Activated naive CD8-positive, alpha-beta T cell treated with anti-CD3 and anti-CD28 coated beads for 36 hours (primary cell): Measurements from ENCODE around the gene DNAH10. TPM values are rescaled to one million over a fixed set of nuclear protein-coding genes. Genes with fewer than 3 reads are reported as not detected.

ENCODE experiments used
- DNase-seq: peaks from one replicate; pipeline ENCODE4 v3.0.0; 2021
- H3K27ac Mint-ChIP-seq: one replicate; pipeline ENCODE4 v1.8.0; 2022; ENCODE audit warnings: mild to moderate bottlenecking, moderate library complexity, mixed read lengths
- H3K27me3 Mint-ChIP-seq: one replicate; pipeline ENCODE4 v1.8.0; 2022; ENCODE audit warnings: mild to moderate bottlenecking, mixed read lengths
- H3K36me3 Mint-ChIP-seq: one replicate; pipeline ENCODE4 v1.8.0; 2021; ENCODE audit warnings: mild to moderate bottlenecking, mixed read lengths
- H3K4me1 Mint-ChIP-seq: one replicate; pipeline ENCODE4 v1.8.0; 2021; ENCODE audit warnings: mixed read lengths
- H3K4me3 Mint-ChIP-seq: one replicate; pipeline ENCODE4 v1.8.0; 2022; ENCODE audit warnings: mild to moderate bottlenecking, moderate library complexity, mixed read lengths
- H3K9me3 Mint-ChIP-seq: one replicate; pipeline ENCODE4 v1.8.0; 2022; ENCODE audit warnings: mixed read lengths
- total RNA-seq, 2 experiments: library from RNA; stranded (reverse); gene quantifications; one replicate each; pipeline ENCODE4 v1.2.3, GENCODE V29; 2021

The DNAH10 gene
- total RNA-seq, 2 experiments from 2014 or later, result 0.06 to 0.22 TPM

DNA sequence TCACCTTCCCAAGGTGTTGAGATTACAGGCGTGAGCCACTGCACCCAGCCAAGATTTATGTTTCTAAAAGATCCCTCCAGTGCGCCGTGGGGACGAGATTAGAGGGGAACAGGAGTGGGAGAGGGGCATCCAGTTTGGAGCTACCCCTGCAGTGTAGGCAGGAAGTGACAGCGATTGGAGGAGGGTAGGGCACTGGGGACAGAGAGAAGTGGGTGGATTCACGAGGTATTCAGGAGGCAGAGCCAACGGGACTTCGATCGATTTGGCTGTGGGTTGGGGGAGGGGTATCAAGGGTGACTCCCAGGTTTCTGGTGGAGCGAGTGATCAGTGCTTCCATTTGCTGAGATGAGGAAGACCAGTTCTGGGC is 128.4 kb downstream of the DNAH10 start:
- no peaks in the 10 kb centered on the region for H3K9me3 Mint-ChIP-seq
- no peak for DNase-seq
- no peaks in the 10 kb centered on the region for H3K4me1 Mint-ChIP-seq
- peaks cover 5% of the 10 kb centered on the region for H3K27me3 Mint-ChIP-seq
- no peaks in the 10 kb centered on the region for H3K36me3 Mint-ChIP-seq
- H3K27ac Mint-ChIP-seq, result no peak overlapping the region
- H3K4me3 Mint-ChIP-seq, result no peak overlapping the region

DNA sequence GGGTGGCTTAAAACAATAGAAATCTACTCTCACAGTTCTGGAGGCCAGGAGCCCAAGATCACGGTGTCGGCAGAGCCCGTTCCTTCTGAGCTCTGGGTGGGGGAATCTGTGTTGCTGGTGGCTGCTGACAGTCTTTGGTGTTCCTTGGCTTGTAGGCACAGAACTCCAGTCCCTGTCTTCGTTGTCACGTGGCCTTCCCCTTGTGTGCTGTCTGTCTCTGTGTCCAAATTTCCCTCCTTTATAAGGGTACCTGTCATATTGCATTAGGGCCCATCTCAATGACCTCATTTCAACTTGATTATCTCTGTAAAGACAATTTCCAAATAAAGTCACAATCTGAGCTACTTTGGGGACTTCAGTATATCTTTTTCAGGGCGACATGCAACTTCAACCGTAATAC is 128.9 kb downstream of the DNAH10 start:
- Mint-ChIP-seq H3K27ac (no peak overlapping the region), H3K36me3 (no peaks in the 10 kb centered on the region), H3K4me3 (no peak overlapping the region), H3K27me3 (peaks cover 4% of the 10 kb centered on the region), H3K9me3 (no peaks in the 10 kb centered on the region), H3K4me1 (no peaks in the 10 kb centered on the region)
- no peak for DNase-seq

DNA sequence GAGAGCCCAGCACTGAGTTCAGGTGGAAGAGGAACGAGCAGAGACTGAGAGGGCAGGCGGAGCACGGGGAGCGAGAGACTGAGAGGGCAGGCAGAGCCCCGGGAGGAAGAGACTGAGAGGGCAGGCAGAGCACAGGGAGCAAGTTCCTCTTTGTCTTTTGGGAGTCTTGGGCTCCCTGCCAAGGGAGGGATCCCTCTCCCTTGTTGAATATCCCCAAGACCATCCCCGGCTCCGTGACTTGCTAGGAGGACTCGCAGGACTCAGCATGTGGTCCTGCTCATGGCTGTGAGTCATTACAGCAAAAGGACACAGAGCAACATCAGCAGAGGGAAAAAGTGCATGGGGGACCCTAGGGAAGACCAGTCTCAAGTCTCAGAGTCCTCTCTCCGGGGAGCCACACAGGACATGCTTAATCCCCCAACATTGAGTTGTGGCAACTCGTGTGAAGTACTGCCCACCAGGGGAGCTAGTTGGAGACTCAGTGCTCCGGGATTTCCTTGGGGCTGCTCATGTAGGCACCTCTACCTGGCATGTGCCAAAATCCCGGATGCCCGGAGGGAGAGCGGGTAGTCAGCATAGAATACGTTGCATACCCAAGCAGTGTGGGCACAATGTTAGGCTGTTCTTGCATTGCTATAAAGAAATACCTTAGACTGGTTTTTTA is 129.5 kb downstream of the DNAH10 start:
- Mint-ChIP-seq H3K27me3 (no peaks in the 10 kb centered on the region), H3K27ac (no peak overlapping the region), H3K9me3 (no peaks in the 10 kb centered on the region), H3K4me1 (no peaks in the 10 kb centered on the region), H3K4me3 (no peak overlapping the region), H3K36me3 (no peaks in the 10 kb centered on the region)
- DNase-seq, result no peak

DNA sequence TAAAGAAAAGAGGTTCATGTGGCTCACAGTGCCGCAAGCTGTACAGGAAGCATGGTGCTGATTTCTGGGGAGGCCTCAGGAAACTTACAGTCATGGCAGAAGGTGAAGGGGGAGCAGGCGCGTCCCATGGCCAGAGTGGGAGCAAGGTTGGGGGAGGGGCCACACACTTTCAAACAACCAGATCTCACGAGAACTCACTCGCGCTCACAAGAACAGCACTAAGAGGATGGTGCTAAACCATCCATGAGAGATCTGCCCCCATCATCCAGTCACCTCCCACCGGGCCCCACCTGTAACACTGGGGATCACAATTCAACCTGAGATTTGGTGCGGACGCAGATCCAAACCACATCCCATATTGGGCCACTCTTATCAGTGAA is 130.1 kb downstream of the DNAH10 start:
- Mint-ChIP-seq H3K9me3 (no peaks in the 10 kb centered on the region), H3K4me1 (no peaks in the 10 kb centered on the region), H3K27me3 (no peaks in the 10 kb centered on the region), H3K4me3 (no peak overlapping the region), H3K36me3 (no peaks in the 10 kb centered on the region), H3K27ac (no peak overlapping the region)
- DNase-seq, result no peak

DNA sequence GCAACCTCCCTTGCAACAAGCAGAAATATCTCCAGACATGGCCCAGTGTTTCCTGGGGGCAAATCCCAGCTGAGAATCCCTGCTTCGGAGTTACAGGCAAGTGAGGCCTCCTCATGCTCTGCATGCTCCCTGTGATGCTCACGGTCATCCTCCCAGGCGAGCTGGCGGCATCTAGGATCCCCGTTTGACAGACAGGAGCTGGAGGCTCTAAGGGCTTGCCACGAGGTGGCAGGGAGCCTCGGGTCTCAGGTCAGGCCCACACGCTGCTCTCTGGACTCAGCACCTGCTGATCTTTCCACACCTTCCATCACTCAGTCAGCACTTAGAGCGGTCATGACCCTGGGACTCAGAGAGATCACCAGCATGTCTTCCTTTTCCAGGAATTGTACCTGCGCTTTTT is 130.8 kb downstream of the DNAH10 start:
- DNase-seq, result no peak
- H3K9me3 Mint-ChIP-seq, result no peaks in the 10 kb centered on the region
- no peak overlapping the region for H3K4me3 Mint-ChIP-seq
- no peak overlapping the region for H3K27ac Mint-ChIP-seq
- H3K27me3 Mint-ChIP-seq, result no peaks in the 10 kb centered on the region
- H3K36me3 Mint-ChIP-seq, result no peaks in the 10 kb centered on the region
- no peaks in the 10 kb centered on the region for H3K4me1 Mint-ChIP-seq

DNA sequence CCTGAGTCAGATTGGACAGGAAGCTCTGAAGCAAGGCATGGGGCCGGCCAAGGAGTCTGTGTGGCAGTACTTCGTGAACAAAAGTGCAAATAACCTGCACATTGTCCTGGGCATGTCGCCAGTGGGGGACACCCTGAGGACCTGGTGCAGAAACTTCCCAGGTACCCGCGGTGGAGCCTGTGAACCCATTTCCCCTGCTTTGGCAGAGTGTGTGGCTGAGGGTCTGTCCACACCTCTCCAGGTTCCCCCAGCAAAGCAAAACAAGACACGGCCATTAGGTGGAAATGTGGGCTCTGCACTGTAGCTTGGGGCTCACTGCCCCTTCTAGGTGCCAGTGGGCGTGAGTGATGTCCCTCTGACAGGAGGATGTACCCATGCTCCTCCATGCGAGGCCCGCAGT is 131.2 kb downstream of the DNAH10 start:
- Mint-ChIP-seq H3K4me1 (no peaks in the 10 kb centered on the region), H3K27ac (no peak overlapping the region)

DNA sequence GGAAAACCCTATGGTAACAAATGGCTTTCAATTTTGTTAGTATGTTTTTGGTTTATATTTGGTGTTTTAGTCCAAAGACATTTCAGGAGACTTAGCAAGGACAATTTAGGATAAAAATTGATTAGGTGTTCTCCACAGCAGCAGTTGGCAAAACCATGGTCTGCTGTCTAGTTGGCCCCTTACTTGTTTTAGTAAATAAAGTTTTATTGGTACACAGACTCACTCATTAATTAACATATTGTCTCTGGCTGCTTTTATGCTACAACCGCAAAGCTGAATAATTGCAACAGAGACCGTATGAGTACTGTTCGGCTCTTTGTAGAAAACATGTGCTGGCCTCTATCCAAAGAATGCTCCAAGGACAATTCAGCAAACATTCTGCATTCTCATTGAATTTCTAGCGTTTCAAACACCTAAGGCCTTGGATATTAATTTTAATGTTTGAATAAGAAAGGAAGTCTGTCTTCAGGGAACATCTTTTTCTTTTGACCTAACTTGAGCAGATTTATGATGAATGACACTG is 132.8 kb downstream of the DNAH10 start:
- Mint-ChIP-seq H3K4me3 (no peak overlapping the region), H3K27ac (no peak overlapping the region), H3K4me1 (no peaks in the 10 kb centered on the region), H3K36me3 (no peaks in the 10 kb centered on the region), H3K9me3 (no peaks in the 10 kb centered on the region), H3K27me3 (no peaks in the 10 kb centered on the region)
- DNase-seq, result no peak

More for the DNA sequence above, 131.2 kb downstream of the DNAH10 start:
- no peak overlapping the region for H3K4me3 Mint-ChIP-seq
- H3K36me3 Mint-ChIP-seq, result no peaks in the 10 kb centered on the region
- H3K27me3 Mint-ChIP-seq, result no peaks in the 10 kb centered on the region
- no peaks in the 10 kb centered on the region for H3K9me3 Mint-ChIP-seq
- DNase-seq, result no peak

DNA sequence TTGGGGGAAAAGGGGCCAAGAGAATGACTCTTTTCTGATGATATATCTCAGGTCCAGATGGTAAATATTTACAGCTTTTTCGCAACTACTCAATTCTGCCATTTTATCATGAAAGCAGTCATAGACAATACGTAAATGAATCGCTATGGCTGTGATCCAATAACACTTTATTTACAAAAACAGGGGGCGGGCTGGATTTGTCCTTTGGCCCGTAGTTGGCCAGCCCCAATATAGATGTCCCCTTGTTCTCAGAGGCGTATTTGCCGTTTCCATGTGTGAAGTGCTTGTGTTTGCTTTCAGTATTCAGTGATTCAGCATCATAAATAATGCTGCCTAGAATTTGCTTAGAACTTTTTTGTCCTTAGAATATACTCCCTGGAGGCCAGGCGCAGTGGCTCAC is 133.3 kb downstream of the DNAH10 start:
- no peak overlapping the region for H3K4me3 Mint-ChIP-seq
- no peaks in the 10 kb centered on the region for H3K36me3 Mint-ChIP-seq
- no peaks in the 10 kb centered on the region for H3K9me3 Mint-ChIP-seq
- no peaks in the 10 kb centered on the region for H3K27me3 Mint-ChIP-seq
- no peak overlapping the region for H3K27ac Mint-ChIP-seq
- no peak for DNase-seq
- no peaks in the 10 kb centered on the region for H3K4me1 Mint-ChIP-seq

DNA sequence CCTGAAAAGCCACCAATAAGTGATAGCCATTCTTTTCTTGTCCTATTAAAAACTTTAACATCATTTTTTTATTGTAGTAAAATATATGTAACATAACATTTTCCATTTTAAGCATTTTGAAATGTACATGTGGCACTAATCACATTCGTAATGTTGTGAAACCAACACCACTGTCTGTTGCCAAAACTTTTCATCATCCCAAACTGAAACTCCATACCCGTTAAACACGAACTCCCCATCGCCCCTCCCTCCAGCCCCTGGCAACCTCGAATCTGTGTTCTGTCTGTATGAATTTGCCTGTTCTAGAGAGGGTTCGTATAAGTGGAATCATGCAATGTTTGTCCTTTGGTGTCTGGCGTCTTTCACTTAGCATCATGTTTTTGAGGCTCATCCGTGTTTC is 134.7 kb downstream of the DNAH10 start:
- no peak for DNase-seq
- no peaks in the 10 kb centered on the region for H3K36me3 Mint-ChIP-seq
- no peaks in the 10 kb centered on the region for H3K9me3 Mint-ChIP-seq
- H3K27ac Mint-ChIP-seq, result no peak overlapping the region
- H3K4me3 Mint-ChIP-seq, result no peak overlapping the region
- H3K27me3 Mint-ChIP-seq, result peaks cover 5% of the 10 kb centered on the region
- peaks cover 5% of the 10 kb centered on the region for H3K4me1 Mint-ChIP-seq

DNA sequence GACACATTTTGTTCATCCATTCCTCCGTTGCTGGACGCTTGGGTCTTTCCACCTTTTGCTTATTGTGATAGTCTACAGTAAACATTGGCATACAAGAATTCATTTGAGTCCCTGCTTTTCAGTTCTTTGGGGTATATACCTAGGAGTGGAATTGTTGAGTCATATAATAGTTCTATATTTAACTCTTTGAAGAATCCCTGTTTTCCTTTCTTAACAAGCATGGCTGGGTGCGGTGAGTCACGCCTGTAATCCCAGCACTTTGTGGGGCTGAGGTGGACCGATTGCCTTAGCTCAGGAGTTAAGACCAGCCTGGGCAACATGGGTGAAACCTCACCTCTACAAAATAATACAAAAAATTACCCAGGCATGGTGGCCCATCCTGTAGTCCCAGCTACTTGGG is 135.1 kb downstream of the DNAH10 start:
- Mint-ChIP-seq H3K9me3 (no peaks in the 10 kb centered on the region), H3K27ac (no peak overlapping the region), H3K4me3 (no peak overlapping the region), H3K36me3 (no peaks in the 10 kb centered on the region), H3K4me1 (peaks cover 5% of the 10 kb centered on the region), H3K27me3 (peaks cover 5% of the 10 kb centered on the region)
- DNase-seq, result no peak

DNA sequence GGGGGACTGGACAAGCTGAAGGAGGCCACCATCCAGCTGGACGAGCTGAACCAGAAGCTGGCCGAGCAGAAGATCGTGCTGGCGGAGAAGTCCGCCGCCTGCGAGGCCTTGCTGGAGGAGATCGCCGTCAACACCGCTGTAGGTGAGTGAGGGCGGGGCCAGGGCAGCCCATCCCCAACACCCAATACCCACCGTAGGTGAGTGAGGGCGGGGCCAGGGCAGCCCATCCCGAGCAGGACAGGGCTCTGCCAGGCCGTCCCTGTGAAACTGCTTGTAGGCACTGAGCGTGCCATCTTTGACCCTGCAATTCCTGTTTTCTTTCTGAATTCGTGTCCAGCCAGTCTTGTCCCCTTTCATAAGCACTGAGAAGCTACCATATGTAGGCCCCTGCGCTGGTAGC is 136.6 kb downstream of the DNAH10 start:
- DNase-seq, result no peak
- H3K9me3 Mint-ChIP-seq, result no peaks in the 10 kb centered on the region
- H3K27me3 Mint-ChIP-seq, result peaks cover 5% of the 10 kb centered on the region
- no peak overlapping the region for H3K4me3 Mint-ChIP-seq
- no peaks in the 10 kb centered on the region for H3K36me3 Mint-ChIP-seq
- H3K4me1 Mint-ChIP-seq, result peaks cover 5% of the 10 kb centered on the region
- H3K27ac Mint-ChIP-seq, result no peak overlapping the region

DNA sequence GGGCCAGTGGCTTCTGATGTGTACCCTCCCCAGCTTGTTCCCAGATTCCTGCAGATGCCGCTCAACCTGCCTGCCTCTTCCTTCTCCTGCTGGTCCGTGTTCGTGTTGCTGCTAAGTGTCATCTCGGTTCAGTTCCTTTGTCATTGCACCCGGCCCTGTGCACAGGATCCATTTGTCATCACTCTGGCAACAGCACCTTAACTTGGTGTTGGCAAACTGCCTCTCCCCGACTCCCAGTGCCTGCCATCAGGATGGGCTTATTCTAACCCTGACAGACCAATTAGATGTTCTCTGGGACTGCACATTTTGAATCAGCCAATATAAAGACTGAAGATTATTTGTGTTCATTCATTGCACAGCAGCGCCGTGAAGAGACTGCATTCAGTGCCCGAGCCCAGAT is 137.3 kb downstream of the DNAH10 start:
- H3K9me3 Mint-ChIP-seq, result no peaks in the 10 kb centered on the region

DNA sequence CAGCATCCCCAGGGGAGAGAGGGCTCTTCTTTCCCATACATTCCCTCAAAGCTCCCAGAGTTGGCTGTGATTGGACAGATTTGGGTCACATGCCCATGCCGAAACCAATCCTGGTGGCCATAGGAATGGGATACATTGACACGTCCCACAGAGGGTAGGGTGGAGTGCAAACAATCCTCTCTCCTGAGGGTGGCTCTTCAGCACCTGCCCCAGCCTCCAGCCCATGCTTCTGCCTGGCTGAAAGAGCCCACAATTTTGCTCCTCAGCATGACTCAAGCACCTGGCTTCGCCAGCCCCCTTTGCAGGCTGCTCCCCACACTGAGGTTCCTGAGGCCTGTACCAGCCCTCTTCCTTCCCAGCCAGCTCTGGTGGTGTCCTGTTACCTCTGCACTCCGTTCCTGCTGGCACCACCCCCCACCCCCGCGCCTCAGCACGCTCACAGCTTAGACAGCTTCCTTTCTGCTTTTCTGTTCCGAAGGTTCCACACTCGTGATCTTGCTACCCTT is 138.8 kb downstream of the DNAH10 start:
- Mint-ChIP-seq H3K27me3 (peaks cover 5% of the 10 kb centered on the region), H3K4me3 (no peak overlapping the region), H3K9me3 (no peaks in the 10 kb centered on the region), H3K36me3 (no peaks in the 10 kb centered on the region), H3K4me1 (peaks cover 9% of the 10 kb centered on the region), H3K27ac (no peak overlapping the region)
- DNase-seq, result peak; percentile 35

More for the DNA sequence above, 137.3 kb downstream of the DNAH10 start:
- DNase-seq, result no peak
- Mint-ChIP-seq H3K36me3 (no peaks in the 10 kb centered on the region), H3K4me3 (no peak overlapping the region), H3K27ac (no peak overlapping the region), H3K4me1 (peaks cover 5% of the 10 kb centered on the region), H3K27me3 (peaks cover 5% of the 10 kb centered on the region)

DNA sequence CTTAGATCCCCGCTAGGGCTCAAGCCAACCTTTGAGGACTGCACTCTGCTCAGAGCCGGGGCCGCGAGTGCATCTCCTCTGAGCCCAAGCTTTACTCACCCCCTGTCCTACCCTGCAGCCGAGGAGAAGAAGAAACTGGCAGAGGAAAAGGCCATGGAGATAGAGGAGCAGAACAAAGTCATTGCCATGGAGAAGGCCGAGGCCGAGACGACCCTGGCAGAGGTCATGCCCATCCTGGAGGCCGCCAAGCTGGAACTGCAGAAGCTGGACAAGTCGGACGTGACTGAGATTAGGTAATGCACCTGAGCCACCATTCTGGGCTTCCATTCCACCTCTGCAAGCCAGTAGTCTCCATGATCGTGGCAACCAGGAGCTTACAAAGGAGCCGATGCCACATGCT is 140.7 kb downstream of the DNAH10 start:
- DNase-seq, result no peak
- Mint-ChIP-seq H3K4me1 (peaks cover 9% of the 10 kb centered on the region), H3K27ac (no peak overlapping the region), H3K27me3 (peaks cover 5% of the 10 kb centered on the region), H3K36me3 (no peaks in the 10 kb centered on the region), H3K4me3 (no peak overlapping the region), H3K9me3 (no peaks in the 10 kb centered on the region)

DNA sequence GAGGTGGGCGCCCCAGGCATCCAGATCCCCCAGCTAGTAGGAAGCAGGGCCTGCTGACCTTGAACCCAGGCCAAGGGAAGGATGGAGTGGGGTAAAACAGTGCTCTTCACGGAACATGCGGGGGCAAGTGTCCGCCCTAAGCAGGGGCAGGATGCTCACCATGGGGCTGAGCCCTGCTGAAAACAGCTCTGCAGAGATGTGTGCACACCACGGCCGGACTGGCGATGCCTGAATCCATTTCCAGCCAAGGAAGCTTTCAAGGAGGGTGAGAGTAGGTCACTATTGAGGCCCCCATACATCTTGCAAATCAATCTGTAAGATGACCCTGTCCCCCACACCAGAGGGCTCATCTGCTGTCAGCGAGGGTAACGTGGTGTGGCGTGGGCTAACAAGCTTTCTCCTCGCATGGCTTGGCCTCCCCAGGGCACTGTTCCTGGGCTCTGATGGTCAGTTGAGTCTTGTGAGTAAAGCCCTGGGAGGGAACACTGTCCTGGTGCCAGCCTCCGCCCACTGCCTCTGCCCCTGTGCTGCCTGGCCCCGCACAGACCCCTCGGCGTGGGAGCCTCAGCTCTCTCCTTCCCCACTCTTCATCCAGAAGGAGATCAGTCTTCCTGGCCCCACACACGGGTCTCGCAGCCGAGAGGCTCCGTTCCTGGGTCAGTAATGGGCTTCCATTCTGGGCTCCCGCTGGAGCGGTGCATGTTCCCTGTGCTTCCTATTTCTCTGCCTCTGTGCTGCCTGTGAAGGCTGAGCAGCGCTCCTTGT is 141.4 kb downstream of the DNAH10 start:
- H3K27me3 Mint-ChIP-seq, result peaks cover 5% of the 10 kb centered on the region
- DNase-seq, result no peak
- H3K4me1 Mint-ChIP-seq, result peaks cover 9% of the 10 kb centered on the region
- H3K36me3 Mint-ChIP-seq, result no peaks in the 10 kb centered on the region
- no peak overlapping the region for H3K4me3 Mint-ChIP-seq
- no peaks in the 10 kb centered on the region for H3K9me3 Mint-ChIP-seq
- H3K27ac Mint-ChIP-seq, result no peak overlapping the region
